ENCODE data around the gene CEBPG. TPM values are rescaled to one million over a fixed set of nuclear protein-coding genes. Genes with fewer than 3 reads are reported as not detected.

CEBPG gene
- total RNA-seq, 1 experiment from 2014 or later = 33.4 TPM

- Histone ChIP-seq H2AFZ (no peak overlapping the region), H3K27me3 (ENCODE audit: insufficient read depth, low read depth) (peaks cover 34% of the 10 kb centered on the region), H3K4me1 (replicated peaks; ENCODE audit: insufficient read depth) (0 out of 2 replicates have a peak, but pooled peaks cover 10% of the 10 kb centered on the region), H3K4me2 (no peak overlapping the region), H3F3A (ENCODE audit: insufficient read depth, low read depth) (no peaks in the 10 kb centered on the region; the same call in 1 of the 2 replicates), H3K9me2 (ENCODE audit: insufficient read depth) (no peaks in the 10 kb centered on the region), H3K36me3 (ENCODE audit: low read depth) (no peaks in the 10 kb centered on the region), H3K27ac (no peak overlapping the region), H3K79me2 (ENCODE audit: low read depth) (no peaks in the 10 kb centered on the region), H3K4me3 (no peak overlapping the region), H4K20me1 (ENCODE audit: insufficient read depth) (no peaks in the 10 kb centered on the region), H3K9me3 (ENCODE audit: insufficient read depth, low read depth) (no peaks in the 10 kb centered on the region)
- CTCF ChIA-PET = no interaction called here
- TF ChIP-seq EZH2 (IDR thresholded peaks at IDR 0.05; ENCODE audit: low read depth) (no peak), CTCF (conservative IDR thresholded peaks at IDR 0.05) (no peak)
- DNase-seq = no peak
- intact Hi-C loops (cut with micrococcal nuclease; ENCODE audit: unreplicated experiment) = no loop called here
- BruUV-seq (replicated peaks) = no TSS peak
- POLR2A ChIA-PET (ENCODE audit: unreplicated experiment) = interaction anchor here (0.7 kb wide), 1 partner anchor 13 kb away, joined by 7 read pairs; no protein-coding TSS in a partner anchor
Measured at GRCh38 chr19:33349319-33350289, 23.9 kb upstream of the CEBPG start.

DNA sequence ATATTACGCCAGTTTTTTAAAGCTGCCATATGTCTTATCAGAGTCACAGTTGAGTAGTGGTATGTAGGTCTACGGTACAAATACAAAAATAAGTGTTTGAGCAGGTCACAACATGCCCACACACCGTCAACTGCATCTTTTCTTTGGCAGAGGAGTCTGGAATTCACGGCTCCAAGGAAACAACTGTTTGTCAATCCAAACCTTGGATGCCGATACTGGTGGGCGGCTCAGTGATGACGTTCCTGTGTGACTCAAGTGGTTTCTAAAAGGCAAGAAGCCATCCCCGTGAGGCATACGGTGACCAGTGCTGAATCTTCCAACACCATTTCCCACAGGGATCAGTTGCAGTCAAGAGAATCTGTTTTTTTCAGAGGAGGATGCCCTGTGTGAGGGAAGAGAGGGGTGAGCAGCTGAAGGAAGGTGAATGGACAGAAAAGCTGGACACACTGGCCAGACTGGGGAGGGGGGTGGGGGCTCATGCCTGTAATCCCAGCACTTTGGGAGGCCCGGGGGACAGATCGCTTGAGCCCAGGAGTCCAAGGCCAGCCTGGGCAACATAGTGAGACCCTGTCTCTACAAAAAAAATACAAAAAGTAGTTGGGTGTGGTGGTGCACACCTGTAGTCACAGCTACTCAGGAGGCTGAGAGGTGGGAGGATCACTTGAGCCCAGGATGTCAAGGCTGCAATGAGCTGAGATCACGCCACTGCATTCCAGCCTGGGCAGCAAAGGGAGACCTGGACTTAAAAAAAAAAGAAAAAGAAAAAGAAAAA is 22.8 kb upstream of the CEBPG start:
- Histone ChIP-seq H3K4me2 (no peak overlapping the region), H4K20me1 (ENCODE audit: insufficient read depth) (no peaks in the 10 kb centered on the region), H3F3A (ENCODE audit: insufficient read depth, low read depth) (no peaks in the 10 kb centered on the region; the same call in 1 of the 2 replicates), H3K4me1 (replicated peaks; ENCODE audit: insufficient read depth) (0 out of 2 replicates have a peak, but pooled peaks cover 10% of the 10 kb centered on the region), H3K79me2 (ENCODE audit: low read depth) (no peaks in the 10 kb centered on the region), H3K9me2 (ENCODE audit: insufficient read depth) (no peaks in the 10 kb centered on the region), H3K36me3 (ENCODE audit: low read depth) (no peaks in the 10 kb centered on the region), H3K9me3 (ENCODE audit: insufficient read depth, low read depth) (peaks cover 7% of the 10 kb centered on the region; the same call in 1 of the 2 replicates), H3K27me3 (ENCODE audit: insufficient read depth, low read depth) (peaks cover 26% of the 10 kb centered on the region; the same call in 1 of the 2 replicates), H3K4me3 (no peak overlapping the region), H3K27ac (no peak overlapping the region), H2AFZ (no peak overlapping the region)
- no TSS peak for BruUV-seq (replicated peaks)
- peak in 1 of 2 experiments; percentile 16 for DNase-seq
- TF ChIP-seq EZH2 (IDR thresholded peaks at IDR 0.05; ENCODE audit: low read depth) (no peak), CTCF (conservative IDR thresholded peaks at IDR 0.05) (no peak)
- ChIA-PET CTCF (interaction anchor here (0.6 kb wide), 1 partner anchor 114 kb away, joined by 5 read pairs; no protein-coding TSS in a partner anchor), POLR2A (ENCODE audit: unreplicated experiment) (no interaction called here)
- intact Hi-C loops (cut with micrococcal nuclease; ENCODE audit: unreplicated experiment) = no loop called here

DNA sequence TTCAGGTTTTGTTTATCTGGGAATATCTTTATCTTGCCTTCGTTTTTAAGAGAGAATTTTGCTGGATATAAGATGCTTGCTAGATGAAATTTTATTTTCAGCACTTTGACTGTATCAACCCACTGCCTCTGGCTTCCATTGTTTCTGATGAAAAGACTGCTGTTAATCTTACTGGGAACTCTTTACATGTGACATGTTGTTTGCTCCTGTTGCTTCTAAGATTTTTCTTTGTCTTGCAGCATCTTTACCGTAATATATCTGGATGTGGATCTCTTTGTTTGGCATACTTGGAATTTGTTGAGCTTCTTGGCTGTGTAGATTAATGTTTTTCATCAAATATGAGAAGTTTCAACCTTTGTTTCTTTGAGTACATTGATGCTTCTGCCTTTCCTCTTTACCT is 18.0 kb upstream of the CEBPG start:
- POLR2A ChIA-PET (ENCODE audit: unreplicated experiment) = no interaction called here
- CTCF ChIA-PET = no interaction called here

More for the DNA sequence above, 18.0 kb upstream of the CEBPG start:
- Histone ChIP-seq H3K27ac (no peak overlapping the region), H3K4me2 (no peak overlapping the region), H3K79me2 (ENCODE audit: low read depth) (no peaks in the 10 kb centered on the region), H3K9me3 (ENCODE audit: insufficient read depth, low read depth) (peaks cover 10% of the 10 kb centered on the region; the same call in 1 of the 2 replicates), H3K27me3 (ENCODE audit: insufficient read depth, low read depth) (peaks cover 14% of the 10 kb centered on the region), H2AFZ (no peak overlapping the region), H3K36me3 (ENCODE audit: low read depth) (no peaks in the 10 kb centered on the region), H3F3A (ENCODE audit: insufficient read depth, low read depth) (no peaks in the 10 kb centered on the region), H3K4me1 (replicated peaks; ENCODE audit: insufficient read depth) (no peaks in the 10 kb centered on the region), H3K9me2 (ENCODE audit: insufficient read depth) (no peaks in the 10 kb centered on the region), H4K20me1 (ENCODE audit: insufficient read depth) (no peaks in the 10 kb centered on the region), H3K4me3 (no peak overlapping the region)
- intact Hi-C loops (cut with micrococcal nuclease; ENCODE audit: unreplicated experiment) = no loop called here
- TF ChIP-seq CTCF (conservative IDR thresholded peaks at IDR 0.05) (no peak), EZH2 (IDR thresholded peaks at IDR 0.05; ENCODE audit: low read depth) (no peak)
- DNase-seq = no peak
- BruUV-seq (replicated peaks) = no TSS peak
